ENCODE data around the gene TUBGCP5. TPM values are rescaled to one million over a fixed set of nuclear protein-coding genes. Genes with fewer than 3 reads are reported as not detected.

Gene TUBGCP5
- total RNA-seq, 3 donors from 2014 or later (not counting 1 experiment from before 2014, with no cell fraction given): 14.7 to 20.4 (median 17.5) TPM

DNA sequence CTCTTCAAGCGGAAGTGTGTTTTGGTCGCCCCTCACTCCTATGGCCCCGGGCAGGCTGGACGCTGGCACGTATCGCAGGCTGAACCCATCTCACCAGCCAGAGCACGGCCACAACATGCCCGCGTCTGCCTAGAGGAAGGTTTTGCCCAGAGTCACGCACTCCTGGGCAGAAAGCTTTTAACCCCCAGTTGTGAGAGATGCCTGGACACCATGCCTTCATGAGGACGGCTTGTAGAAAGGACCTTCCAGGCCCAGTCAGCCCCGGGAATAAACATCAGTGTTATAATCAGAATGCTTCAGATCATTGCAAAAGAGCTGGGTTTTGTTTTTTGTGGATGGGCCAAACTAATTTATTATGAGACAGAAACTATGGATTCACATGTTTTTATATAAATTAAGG, 75.7 kb downstream of the TUBGCP5 start:
- Mint-ChIP-seq H3K36me3 (no peaks in the 10 kb centered on the region), H3K27me3 (ENCODE audit: low read depth in 2 of 2) (no peaks in the 10 kb centered on the region), H3K27ac (no peak overlapping the region), H3K9me3 (no peaks in the 10 kb centered on the region), H3K4me3 (no peak overlapping the region), H3K4me1 (peaks cover 0 to 7% of the 10 kb centered on the region in 2 donors)
- 91% methylated on average over 12 of the region's 12 CpGs for WGBS (ENCODE audit: insufficient coverage)
- no peaks in the 10 kb centered on the region for H3K4me1 ChIP-seq (ENCODE audit: control insufficient read depth, insufficient read depth, low read length)
- no peaks in the 10 kb centered on the region for H3K27me3 ChIP-seq (ENCODE audit: control insufficient read depth, insufficient read depth, low read length)
- no peaks in the 10 kb centered on the region for H3K36me3 ChIP-seq (ENCODE audit: control insufficient read depth, insufficient read depth, low read length)
- no peak overlapping the region for H3K4me3 ChIP-seq (ENCODE audit: low read length)
- no peak for ATAC-seq
- no peak for DNase-seq
- intact Hi-C loops (cut with micrococcal nuclease): no loop called here
- no peaks in the 10 kb centered on the region for H3K9me3 ChIP-seq (ENCODE audit: control insufficient read depth, insufficient read depth, low read length)
- no peak overlapping the region for H3K27ac ChIP-seq (ENCODE audit: low read length)
- TF ChIP-seq CTCF (IDR thresholded peaks at IDR 0.05): no peak

- no peaks in the 10 kb centered on the region for H3K9me3 Mint-ChIP-seq
- no peaks in the 10 kb centered on the region for H3K27me3 Mint-ChIP-seq (ENCODE audit: low read depth in 2 of 2)
- no peaks in the 10 kb centered on the region for H3K4me1 ChIP-seq (ENCODE audit: control insufficient read depth, insufficient read depth, low read length)
- no peaks in the 10 kb centered on the region for H3K27me3 ChIP-seq (ENCODE audit: control insufficient read depth, insufficient read depth, low read length)
- WGBS (ENCODE audit: insufficient coverage): 95% methylated on average over 9 of the region's 12 CpGs
- no peaks in the 10 kb centered on the region for H3K9me3 ChIP-seq (ENCODE audit: control insufficient read depth, insufficient read depth, low read length)
- no peak overlapping the region for H3K27ac ChIP-seq (ENCODE audit: low read length)
- no peak for TF ChIP-seq CTCF (IDR thresholded peaks at IDR 0.05)
- H3K27ac Mint-ChIP-seq: no peak overlapping the region
- intact Hi-C loops (cut with micrococcal nuclease): no loop called here
- no peak overlapping the region for H3K4me3 ChIP-seq (ENCODE audit: low read length)
- no peak overlapping the region for H3K4me3 Mint-ChIP-seq
- peaks cover 0 to 7% of the 10 kb centered on the region in 2 donors for H3K4me1 Mint-ChIP-seq
- no peaks in the 10 kb centered on the region for H3K36me3 ChIP-seq (ENCODE audit: control insufficient read depth, insufficient read depth, low read length)
- no peak for ATAC-seq
- no peaks in the 10 kb centered on the region for H3K36me3 Mint-ChIP-seq
- no peak for DNase-seq
These were observed 76.8 kb downstream of the TUBGCP5 start for GRCh38 chr15:22962611-22963010.

DNA sequence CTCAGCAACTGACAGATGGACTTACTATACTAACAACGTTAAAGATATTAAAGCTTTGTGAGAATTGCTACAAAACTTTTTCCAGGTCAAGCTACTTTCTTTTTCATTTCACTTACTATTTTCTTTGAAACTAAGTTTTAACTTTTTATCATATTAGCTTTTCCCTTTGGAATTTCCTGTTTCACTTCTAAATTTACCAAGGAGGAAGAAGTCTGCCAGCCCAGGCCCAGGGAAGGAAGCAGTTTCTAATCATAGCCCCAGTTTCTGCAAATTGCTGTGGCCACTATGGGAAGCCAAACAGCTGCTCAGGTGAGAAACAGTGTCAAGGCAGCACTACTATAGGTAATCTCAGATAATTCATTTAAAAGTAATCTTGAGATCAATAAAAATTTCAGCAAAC, 77.6 kb downstream of the TUBGCP5 start:
- no peaks in the 10 kb centered on the region for H3K27me3 Mint-ChIP-seq (ENCODE audit: low read depth in 2 of 2)
- no peaks in the 10 kb centered on the region for H3K9me3 Mint-ChIP-seq
- Histone ChIP-seq H3K36me3 (ENCODE audit: control insufficient read depth, insufficient read depth, low read length) (no peaks in the 10 kb centered on the region), H3K9me3 (ENCODE audit: control insufficient read depth, insufficient read depth, low read length) (no peaks in the 10 kb centered on the region), H3K4me1 (ENCODE audit: control insufficient read depth, insufficient read depth, low read length) (no peaks in the 10 kb centered on the region), H3K27ac (ENCODE audit: low read length) (no peak overlapping the region), H3K4me3 (ENCODE audit: low read length) (no peak overlapping the region), H3K27me3 (ENCODE audit: control insufficient read depth, insufficient read depth, low read length) (no peaks in the 10 kb centered on the region)
- ATAC-seq: no peak
- intact Hi-C loops (cut with micrococcal nuclease): no loop called here
- no peak overlapping the region for H3K27ac Mint-ChIP-seq
- H3K4me1 Mint-ChIP-seq: peaks cover 0 to 7% of the 10 kb centered on the region in 2 donors
- no peak for TF ChIP-seq CTCF (IDR thresholded peaks at IDR 0.05)
- no peaks in the 10 kb centered on the region for H3K36me3 Mint-ChIP-seq
- WGBS (ENCODE audit: insufficient coverage): 29% methylated on average over 1 of the region's 1 CpG
- DNase-seq: no peak
- H3K4me3 Mint-ChIP-seq: no peak overlapping the region

- H3K4me3 Mint-ChIP-seq: no peak overlapping the region
- H3K27ac ChIP-seq (ENCODE audit: low read length): no peak overlapping the region
- intact Hi-C loops (cut with micrococcal nuclease): no loop called here
These were observed 78.8 kb downstream of the TUBGCP5 start for GRCh38 chr15:22960556-22960955.

More at GRCh38 chr15:22960556-22960955, 78.8 kb downstream of the TUBGCP5 start:
- Histone ChIP-seq H3K27me3 (ENCODE audit: control insufficient read depth, insufficient read depth, low read length) (no peaks in the 10 kb centered on the region), H3K4me1 (ENCODE audit: control insufficient read depth, insufficient read depth, low read length) (no peaks in the 10 kb centered on the region), H3K4me3 (ENCODE audit: low read length) (no peak overlapping the region), H3K9me3 (ENCODE audit: control insufficient read depth, insufficient read depth, low read length) (no peaks in the 10 kb centered on the region), H3K36me3 (ENCODE audit: control insufficient read depth, insufficient read depth, low read length) (no peaks in the 10 kb centered on the region)
- 92% methylated on average over 6 of the region's 8 CpGs for WGBS (ENCODE audit: insufficient coverage)
- no peak for DNase-seq
- Mint-ChIP-seq H3K4me1 (peaks cover 0 to 7% of the 10 kb centered on the region in 2 donors), H3K36me3 (no peaks in the 10 kb centered on the region), H3K27ac (no peak overlapping the region), H3K9me3 (no peaks in the 10 kb centered on the region), H3K27me3 (ENCODE audit: low read depth in 2 of 2) (no peaks in the 10 kb centered on the region)
- no peak for TF ChIP-seq CTCF (IDR thresholded peaks at IDR 0.05)
- no peak for ATAC-seq

Measured in natural killer cell (primary cell).